ENCODE data around the gene USP54. TPM values are rescaled to one million over a fixed set of nuclear protein-coding genes. Genes with fewer than 3 reads are reported as not detected.

Gene USP54
- total RNA-seq, 1 experiment from 2014 or later: 32.8 TPM

GRCh38 chr10:73460897-73461296 lies 130.2 kb downstream of the USP54 start:
- no TSS peak for BruUV-seq (replicated peaks)
- ChIA-PET POLR2A (no interaction called here), CTCF (no interaction called here)
- no peak for TF ChIP-seq REST (IDR thresholded peaks at IDR 0.05; ENCODE audit: insufficient read depth in 1 of 2, low read depth in 2 of 2, low read length in 1 of 2)
- peak; percentile 30 for ATAC-seq
- no peaks in the 10 kb centered on the region for H3K27me3 ChIP-seq (ENCODE audit: control insufficient read depth, insufficient read depth, low read length)
- no peak for DNase-seq (ENCODE audit: low read depth, low spot score)
- in situ Hi-C loops (cut with HindIII; ENCODE audit: low pct_unique_long_range_greater_than_20kb, low sequenced_read_pairs) (no loop called here), intact Hi-C loops (cut with micrococcal nuclease; ENCODE audit: unreplicated experiment) (no loop called here)
- H3K36me3 ChIP-seq (ENCODE audit: control insufficient read depth, insufficient read depth, low read length): no peaks in the 10 kb centered on the region
- no peaks in the 10 kb centered on the region for H3K9me3 ChIP-seq (ENCODE audit: control insufficient read depth, insufficient read depth, low read depth, low read length)
- H3K27ac ChIP-seq (ENCODE audit: low read length): no peak overlapping the region
- H3K4me1 ChIP-seq (ENCODE audit: control insufficient read depth, insufficient read depth, low read length): no peaks in the 10 kb centered on the region
- H3K4me3 ChIP-seq (ENCODE audit: low read depth in 2 of 2, low read length in 2 of 2): no peak overlapping the region

GRCh38 chr10:73459683-73460314 lies 131.3 kb downstream of the USP54 start:
- in situ Hi-C loops (cut with HindIII; ENCODE audit: low pct_unique_long_range_greater_than_20kb, low sequenced_read_pairs) (no loop called here), intact Hi-C loops (cut with micrococcal nuclease; ENCODE audit: unreplicated experiment) (no loop called here)
- ChIA-PET POLR2A (interaction anchor here (0.6 kb wide), 1 partner anchor 410 kb away, joined by 5 read pairs; no protein-coding TSS in a partner anchor), CTCF (no interaction called here)
- TF ChIP-seq REST (IDR thresholded peaks at IDR 0.05; ENCODE audit: insufficient read depth in 1 of 2, low read depth in 2 of 2, low read length in 1 of 2): no peak
- no peak for TF ChIP-seq CTCF (IDR thresholded peaks at IDR 0.05)
- TF ChIP-seq SIN3A (IDR thresholded peaks at IDR 0.05; ENCODE audit: borderline replicate concordance, insufficient read depth, low read depth, low read length): no peak
- no peak for TF ChIP-seq TCF7L2 (IDR thresholded peaks at IDR 0.05; ENCODE audit: low read depth, low read length)
- no peak for TF ChIP-seq POLR2AphosphoS5 (IDR thresholded peaks at IDR 0.05; ENCODE audit: low read depth, low read length)
- ATAC-seq (no peak), DNase-seq (ENCODE audit: low read depth, low spot score) (no peak)
- no peak overlapping the region for H3K4me3 ChIP-seq (ENCODE audit: low read depth in 2 of 2, low read length in 2 of 2)
- TSS peak; percentile 50 for BruUV-seq (replicated peaks)
- H3K27me3 ChIP-seq (ENCODE audit: control insufficient read depth, insufficient read depth, low read length): no peaks in the 10 kb centered on the region
- H3K36me3 ChIP-seq (ENCODE audit: control insufficient read depth, insufficient read depth, low read length): no peaks in the 10 kb centered on the region
- H3K27ac ChIP-seq (ENCODE audit: low read length): no peak overlapping the region
- no peaks in the 10 kb centered on the region for H3K9me3 ChIP-seq (ENCODE audit: control insufficient read depth, insufficient read depth, low read depth, low read length)
- H3K4me1 ChIP-seq (ENCODE audit: control insufficient read depth, insufficient read depth, low read length): no peaks in the 10 kb centered on the region
